GM12878 (cell line): ENCODE results near the gene GRM1. TPM values are rescaled to one million over a fixed set of nuclear protein-coding genes. Genes with fewer than 3 reads are reported as not detected.

Source experiments
- CBFB ChIP-seq: IDR thresholded peaks from 2 replicates; pipeline ENCODE4 v1.6.1; 2016; ENCODE audit warnings: antibody characterized with exemption, low read depth
- IRF4 ChIP-seq: IDR thresholded peaks from 2 replicates; pipeline ENCODE4 v1.6.1; 2011; ENCODE audit warnings: low read depth, low read length
- IRF5 ChIP-seq: fragments of 450-650 bp; IDR thresholded peaks from 2 replicates; pipeline ENCODE4 v1.6.1; 2017; ENCODE audit warnings: borderline replicate concordance
- MLLT1 ChIP-seq: fragments of 450-650 bp; IDR thresholded peaks from 2 replicates; pipeline ENCODE4 v1.6.1; 2016; ENCODE audit warnings: mild to moderate bottlenecking
- NKRF ChIP-seq: fragments of 450-650 bp; conservative IDR thresholded peaks from 2 replicates; pipeline ENCODE4 v1.6.1; 2017; ENCODE audit warnings: mild to moderate bottlenecking, moderate library complexity
- SP1 ChIP-seq: IDR thresholded peaks from one replicate; pipeline ENCODE4 v1.6.1; 2011; ENCODE audit warnings: low read depth, low read length
- SREBF1 ChIP-seq: IDR thresholded peaks from 2 replicates; pipeline ENCODE4 v1.6.1; 2012; ENCODE audit warnings: mild to moderate bottlenecking, low read length
- USF2 ChIP-seq: IDR thresholded peaks from 2 replicates; pipeline ENCODE4 v1.6.1; 2011; ENCODE audit warnings: low read depth, low read length, improper control_type of control experiment, borderline replicate concordance
- polyA plus RNA-seq, 11 experiments: library from polyadenylated mRNA; depleted of rRNA in 4 of 11; unstranded in 6 of 11; stranded (reverse) in 5 of 11; fragments of >200 nt; fragmentation: Nextera tagmentation in 4 of 11; fragmentation: Illumina TruSeq in 1 of 11; extraction: Ambion mirVana in 4 of 11; extraction: Trizol in 1 of 11; gene quantifications; 1 replicate in 1 of 11; 2 replicates in 10 of 11; pipeline versions ENCODE4 v1.2.1 to v1.2.3, GENCODE V29; 2011 to 2016; ENCODE audit warnings: inconsistent platforms in 2 of 11, missing spikeins in 2 of 11, low read depth in 1 of 11
- total RNA-seq, 4 experiments: library from RNA; depleted of rRNA in 3 of 4; stranded (reverse); fragments of >200 nt in 3 of 4; fragmentation: Illumina TruSeq in 1 of 4; extraction: Trizol in 1 of 4; gene quantifications; 2 replicates each; pipeline versions ENCODE4 v1.2.1 to v1.2.3, GENCODE V29; 2013 to 2021

GRM1 gene
- total and polyA plus RNA-seq, 10 of the 15 experiments (the other 5 are each of a cell fraction or from before 2014, with no cell fraction given): 0.04 TPM; not detected in 9

- TF ChIP-seq USF2 (no peak), MLLT1 (no peak), IRF5 (no peak), CBFB (no peak), SREBF1 (no peak), IRF4 (no peak), SP1 (no peak), NKRF (no peak)
Measured at GRCh38 chr6:146345598-146345997, 316.7 kb downstream of the GRM1 start (continued).
